K562 (cell line): ENCODE results near the gene COL10A1. TPM values are rescaled to one million over a fixed set of nuclear protein-coding genes. Genes with fewer than 3 reads are reported as not detected.

Experiments
- ATAC-seq: fragments of 200-7000 bp; cut with Tn5 transposase; 3 replicates; pipeline ENCODE4 v1.9.1; 2020; ENCODE audit warnings: moderate library complexity
- BruUV-seq: library from RNA; stranded (reverse); fragments of 400-500 nt; replicated peaks from 2 replicates; lab custom pipeline; 2021; lab: Mats Ljungman, UMichigan
- CTCF ChIA-PET: fragments of 300-600 bp; formaldehyde crosslinking; extraction: SDS; loops from one replicate; lab custom pipeline; 2021; ENCODE audit warnings: low intra/inter-chr PET ratio; lab: Yijun Ruan, JAX
- POLR2A ChIA-PET: fragments of 300-600, 350-650 bp; sonication (Branson Sonifier 250); formaldehyde crosslinking; extraction: SDS; loops from one replicate; lab custom pipeline; 2021; ENCODE audit warnings: antibody characterized with exemption, inconsistent platforms; lab: Yijun Ruan, JAX
- DNase-seq, 4 experiments: peaks; one replicate each; pipeline versions ENCODE4 v3.0.0 to v3.0.0-alpha.2; 2011 to 2018; ENCODE audit warnings: low spot score in 3 of 4, mixed read lengths in 3 of 4; ENCODE audit errors: extremely low read depth in 1 of 4
- FAIRE-seq: peaks from 2 replicates; lab custom pipeline; 2011; peaks lifted over from hg19 to GRCh38; lab: Jason Lieb, UNC
- H2AFZ ChIP-seq: 2 replicates; pipeline ENCODE4 v1.6.0; 2011; ENCODE audit warnings: low read depth, low read length, control low read depth, inconsistent platforms
- H3K27ac ChIP-seq: fragments of 200-600 bp; 3 replicates; pipeline ENCODE4 v1.8.0; 2011; ENCODE audit warnings: low read depth, mild to moderate bottlenecking, control low read depth, inconsistent platforms, low read length, moderate library complexity, mixed read lengths; ENCODE audit errors: extremely low read depth
- H3K27me3 ChIP-seq, 2 experiments: fragments of 300-600 bp in 1 of 2; 2 replicates in 1 of 2; 3 replicates in 1 of 2; pipeline versions ENCODE4 v1.6.0 to v1.8.0; 2011; ENCODE audit warnings: inconsistent platforms in 2 of 2, low read length in 2 of 2, mild to moderate bottlenecking in 1 of 2, mixed read lengths in 1 of 2, moderate library complexity in 1 of 2; ENCODE audit not compliant: control insufficient read depth in 2 of 2, insufficient read depth in 2 of 2
- H3K36me3 ChIP-seq: fragments of 300-600 bp; 3 replicates; pipeline ENCODE4 v1.8.0; 2011; ENCODE audit warnings: mild to moderate bottlenecking, low read length, inconsistent platforms; ENCODE audit not compliant: control insufficient read depth, insufficient read depth
- H3K4me1 ChIP-seq, 2 experiments: fragments of 200-600 bp in 1 of 2; replicated peaks in 1 of 2; 2 replicates in 1 of 2; 3 replicates in 1 of 2; pipeline versions ENCODE4 v1.5.1 to v1.8.0; 2011; ENCODE audit warnings: inconsistent platforms in 2 of 2, low read length in 2 of 2, mild to moderate bottlenecking in 1 of 2, mixed read lengths in 1 of 2, moderate library complexity in 1 of 2; ENCODE audit not compliant: control insufficient read depth in 2 of 2, insufficient read depth in 2 of 2
- H3K4me2 ChIP-seq: 2 replicates; pipeline ENCODE4 v1.6.1; 2011; ENCODE audit warnings: low read length, control low read depth, inconsistent platforms, mixed read lengths; ENCODE audit not compliant: insufficient read depth
- H3K4me3 ChIP-seq: fragments of 200-600 bp; sonication (generic), shearing (Covaris generic); 2 replicates; pipeline ENCODE4 v1.5.1; 2016; ENCODE audit warnings: control low read depth, inconsistent platforms
- H3K79me2 ChIP-seq: fragments of 200-600 bp; 3 replicates; pipeline ENCODE4 v1.8.0; 2011; ENCODE audit warnings: low read length, inconsistent platforms; ENCODE audit not compliant: control insufficient read depth, insufficient read depth
- H3K9ac ChIP-seq, 2 experiments: 2 replicates each; pipeline versions ENCODE4 v1.6.0 to v1.6.1; 2011; ENCODE audit warnings: low read depth in 2 of 2, low read length in 2 of 2, control low read depth in 1 of 2, inconsistent platforms in 1 of 2, mild to moderate bottlenecking in 1 of 2, mixed read lengths in 1 of 2; ENCODE audit not compliant: insufficient read depth in 1 of 2
- H3K9me1 ChIP-seq: one replicate; pipeline ENCODE4 v1.6.0; 2011; ENCODE audit warnings: inconsistent platforms, mild to moderate bottlenecking, low read length, moderate library complexity; ENCODE audit not compliant: control insufficient read depth, insufficient read depth
- H3K9me3 ChIP-seq: replicated peaks from 2 replicates; pipeline ENCODE4 v1.5.1; 2011; ENCODE audit warnings: low read depth, low read length, inconsistent platforms; ENCODE audit not compliant: control insufficient read depth, insufficient read depth
- H4K20me1 ChIP-seq: replicated peaks from 2 replicates; pipeline ENCODE4 v1.6.1; 2011; ENCODE audit warnings: low read length, inconsistent platforms, mixed read lengths; ENCODE audit not compliant: control insufficient read depth, insufficient read depth
- CHD1 ChIP-seq: fragments of 200-600 bp; sonication (generic); IDR thresholded peaks from one replicate; pipeline ENCODE4 v1.6.1; 2012; ENCODE audit warnings: mild to moderate bottlenecking, moderate library complexity, low read length, inconsistent platforms
- EP400 ChIP-seq: fragments of 450-650 bp; IDR thresholded peaks from 2 replicates; pipeline ENCODE4 v1.6.1; 2017; ENCODE audit warnings: antibody characterized with exemption, mild to moderate bottlenecking, moderate library complexity
- HIVEP1 ChIP-seq: fragments of 250-450 bp; sonication (Bioruptor Pico); IDR thresholded peaks from 2 replicates; pipeline ENCODE4 v1.4.0; 2020; ENCODE audit warnings: mild to moderate bottlenecking
- MTA1 ChIP-seq: fragments of 450-650 bp; IDR thresholded peaks from 2 replicates; pipeline ENCODE4 v1.6.1; 2017; ENCODE audit warnings: borderline replicate concordance
- NCOR1 ChIP-seq: fragments of 450-650 bp; IDR thresholded peaks from 2 replicates; pipeline ENCODE4 v1.6.1; 2016; ENCODE audit warnings: mild to moderate bottlenecking, moderate library complexity
- PHF20 ChIP-seq: fragments of 450-650 bp; IDR thresholded peaks from 2 replicates; pipeline ENCODE4 v1.6.1; 2018; ENCODE audit not compliant: partially characterized antibody
- PRMT5 ChIP-seq: sonication (generic); formaldehyde crosslinking; IDR thresholded peaks from 2 replicates; pipeline ENCODE4 v1.5.0; 2020; ENCODE audit warnings: missing genetic modification reagents
- SMARCE1 ChIP-seq: fragments of 450-650 bp; IDR thresholded peaks from 2 replicates; pipeline ENCODE4 v1.7.1; 2016; ENCODE audit warnings: mild to moderate bottlenecking
- SPI1 ChIP-seq: IDR thresholded peaks from 2 replicates; pipeline ENCODE4 v1.6.1; 2011; ENCODE audit warnings: low read depth, low read length, control low read depth, borderline replicate concordance
- SREBF1 ChIP-seq: fragments of 150-350 bp; IDR thresholded peaks from 2 replicates; pipeline ENCODE4 v1.6.1; 2014; ENCODE audit warnings: antibody characterized with exemption, low read depth, low read length, borderline replicate concordance
- TCF3 ChIP-seq: sonication (generic); formaldehyde crosslinking; IDR thresholded peaks from 2 replicates; pipeline ENCODE4 v1.4.0; 2020; ENCODE audit warnings: mild to moderate bottlenecking, missing genetic modification reagents
- YY1 ChIP-seq, 3 experiments: IDR thresholded peaks; 2 replicates each; pipeline ENCODE4 v1.6.1; 2011; ENCODE audit warnings: low read length in 2 of 3, mild to moderate bottlenecking in 2 of 3, moderate library complexity in 2 of 3, borderline replicate concordance in 1 of 3, control low read depth in 1 of 3, low read depth in 1 of 3; ENCODE audit not compliant: insufficient read depth in 3 of 3, insufficient replicate concordance in 2 of 3, control insufficient read depth in 1 of 3, insufficient read length in 1 of 3; ENCODE audit errors: extremely low read depth in 1 of 3
- ZNF23 ChIP-seq: fragments of 250-450 bp; sonication (Bioruptor Pico); IDR thresholded peaks from 2 replicates; pipeline ENCODE4 v1.4.0; 2020; ENCODE audit warnings: mild to moderate bottlenecking
- WGBS: fragments of 100-300 bp; shearing (Covaris generic); methylation state at CpG from one replicate; pipeline ENCODE4 v1.1.6; 2016; ENCODE audit warnings: low coverage, mixed read lengths; ENCODE audit not compliant: insufficient coverage; ENCODE audit errors: missing lambda C conversion rate; 5-methylcytosine and 5-hydroxymethylcytosine counted together
- in situ Hi-C: fragments of 300-500 bp; cut with MboI; formaldehyde crosslinking; loops from 4 replicates; pipeline ENCODE4 v1.15.0; 2018; ENCODE audit warnings: inconsistent platforms, mixed read lengths
- intact Hi-C: fragments of 100-400 bp; cut with micrococcal nuclease; formaldehyde crosslinking; loops from 2 replicates; pipeline ENCODE4 v1.14.2; 2022
- polyA plus RNA-seq, 8 experiments: library from polyadenylated mRNA; depleted of rRNA in 4 of 8; stranded (reverse) in 5 of 8; unstranded in 3 of 8; fragments of >200 nt; fragmentation: Nextera tagmentation in 2 of 8; fragmentation: Illumina TruSeq in 1 of 8; extraction: Ambion mirVana in 2 of 8; extraction: Trizol in 1 of 8; gene quantifications; 2 replicates each; pipeline versions ENCODE4 v1.2.1 to v1.2.3, GENCODE V29; 2011 to 2014; ENCODE audit warnings: inconsistent platforms in 1 of 8, missing spikeins in 1 of 8
- total RNA-seq, 7 experiments: library from RNA; depleted of rRNA in 6 of 7; stranded (reverse); fragments of >200 nt in 6 of 7; fragmentation: Illumina TruSeq in 2 of 7; extraction: Trizol in 2 of 7; gene quantifications; 2 replicates each; pipeline versions ENCODE4 v1.2.1 to v1.2.3, GENCODE V29; 2011 to 2021; ENCODE audit warnings: low replicate concordance in 1 of 7

Gene COL10A1
- total and polyA plus RNA-seq, 9 of the 15 experiments (the other 6 are each of a cell fraction or from before 2014, with no cell fraction given), result 0.06 to 0.08 TPM; not detected in 7

GRCh38 chr6:116104636-116105035 lies 21.3 kb downstream of the COL10A1 start:
- H3K36me3 ChIP-seq, result peaks cover 6% of the 10 kb centered on the region; the same call in 1 of the 3 replicates
- H4K20me1 ChIP-seq, result no peaks in the 10 kb centered on the region
- no peak for TF ChIP-seq MTA1
- TF ChIP-seq NCOR1, result no peak
- TF ChIP-seq SMARCE1, result no peak
- TF ChIP-seq EP400, result no peak
- TF ChIP-seq PRMT5 (CRISPR knock-in tag), result no peak
- TF ChIP-seq SREBF1, result no peak
- TF ChIP-seq ZNF23 (CRISPR knock-in tag), result no peak
- FAIRE-seq (no peak), ATAC-seq (no peak), DNase-seq (no peak)
- no TSS peak for BruUV-seq
- ChIA-PET CTCF (no interaction called here), POLR2A (no interaction called here)
- in situ Hi-C loops, result no loop called here
- WGBS, result 80% methylated on average over 1 of the region's 1 CpG
- no peak overlapping the region for H3K27ac ChIP-seq
- H3K27me3 ChIP-seq, result no peaks in the 10 kb centered on the region
- H3K9me1 ChIP-seq, result no peaks in the 10 kb centered on the region
- no peak overlapping the region for H3K4me2 ChIP-seq
- intact Hi-C loops, result no loop called here
- no peak overlapping the region for H3K9ac ChIP-seq
- H3K9me3 ChIP-seq, result no peaks in the 10 kb centered on the region
- no peak overlapping the region for H2AFZ ChIP-seq
- no peak overlapping the region for H3K4me3 ChIP-seq
- H3K79me2 ChIP-seq, result peaks cover 11% of the 10 kb centered on the region
- peaks cover 4 to 7% of the 10 kb centered on the region in 2 experiments; a peak in 3 of 5 replicates for H3K4me1 ChIP-seq

GRCh38 chr6:116102873-116103272 lies 23.1 kb downstream of the COL10A1 start:
- ChIA-PET POLR2A (no interaction called here), CTCF (no interaction called here)
- no peaks in the 10 kb centered on the region for H4K20me1 ChIP-seq
- intact Hi-C loops, result no loop called here
- no TSS peak for BruUV-seq
- no peak overlapping the region for H3K4me2 ChIP-seq
- H3K9me3 ChIP-seq, result no peaks in the 10 kb centered on the region
- no peak for ATAC-seq
- no peaks in the 10 kb centered on the region for H3K9me1 ChIP-seq
- no peaks in the 10 kb centered on the region for H3K27me3 ChIP-seq
- 78% methylated on average over 4 of the region's 4 CpGs for WGBS
- TF ChIP-seq CHD1 (no peak), PHF20 (no peak), HIVEP1 (no peak), YY1 (IDR thresholded peaks at IDR 0.05; ENCODE audit: borderline replicate concordance in 1 of 3, control insufficient read depth in 1 of 3, extremely low read depth in 1 of 3, insufficient read depth in 3 of 3, insufficient read length in 1 of 3, insufficient replicate concordance in 2 of 3, low read depth in 1 of 3, low read length in 2 of 3) (no peak), SPI1 (peak; percentile 37; the same call in 1 of the 2 replicates), TCF3 (CRISPR knock-in tag) (no peak)
- TF ChIP-seq, all 486 proteins: peak for 1
- in situ Hi-C loops, result no loop called here
- H3K9ac ChIP-seq, result no peak overlapping the region
- peaks cover 11% of the 10 kb centered on the region for H3K79me2 ChIP-seq
- no peak overlapping the region for H3K4me3 ChIP-seq
- no peak for FAIRE-seq
- peaks cover 4 to 7% of the 10 kb centered on the region in 2 experiments; a peak in 3 of 5 replicates for H3K4me1 ChIP-seq
- no peaks in the 10 kb centered on the region for H3K36me3 ChIP-seq
- no peak for DNase-seq
- H3K27ac ChIP-seq, result no peak overlapping the region
- no peak overlapping the region for H2AFZ ChIP-seq
